Measurements from ENCODE around the gene B3GAT3. TPM values are rescaled to one million over a fixed set of nuclear protein-coding genes. Genes with fewer than 3 reads are reported as not detected.
A peak's percentile ranks its signal among the peaks of the same experiment; 100 is the strongest.

The B3GAT3 gene
- total and polyA plus RNA-seq, 10 of the 15 experiments (the other 5 are each of a cell fraction or from before 2014, with no cell fraction given) = 0.31 to 52.7 (median 29.8) TPM

DNA sequence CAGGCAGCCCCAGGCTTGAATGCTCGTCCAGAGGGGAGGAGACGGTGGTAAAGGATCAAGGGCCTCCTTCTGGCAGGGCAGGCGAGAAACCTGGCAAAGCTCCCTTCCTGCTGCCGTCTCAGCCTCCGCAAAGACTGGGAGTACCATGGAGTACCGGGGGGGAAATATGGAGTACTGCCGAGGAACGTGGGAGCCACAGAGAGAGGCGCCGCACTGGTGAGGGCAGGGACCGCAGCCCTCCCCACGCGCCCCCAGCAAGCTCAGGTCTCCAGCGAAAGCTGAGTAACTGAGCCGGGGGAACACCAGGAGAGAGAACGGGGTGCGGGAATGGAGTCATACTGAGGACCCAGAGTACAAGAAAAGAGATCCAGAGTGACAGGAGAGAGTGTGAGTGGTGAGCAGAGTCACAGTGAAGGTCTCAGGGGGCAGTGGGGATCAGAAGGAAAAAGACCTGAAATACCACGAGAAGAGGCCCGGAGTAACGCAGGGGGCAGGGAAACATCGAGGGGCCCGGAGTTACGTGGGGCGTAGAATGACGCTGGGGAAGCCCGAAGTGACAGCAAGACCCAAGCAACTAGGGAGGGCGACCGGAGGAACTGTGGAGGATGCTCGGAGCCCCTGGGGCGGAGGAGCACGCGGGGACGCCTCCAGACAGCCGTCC lies 10.0 kb downstream of the B3GAT3 start (continued):
- TF ChIP-seq, protein P1, sequence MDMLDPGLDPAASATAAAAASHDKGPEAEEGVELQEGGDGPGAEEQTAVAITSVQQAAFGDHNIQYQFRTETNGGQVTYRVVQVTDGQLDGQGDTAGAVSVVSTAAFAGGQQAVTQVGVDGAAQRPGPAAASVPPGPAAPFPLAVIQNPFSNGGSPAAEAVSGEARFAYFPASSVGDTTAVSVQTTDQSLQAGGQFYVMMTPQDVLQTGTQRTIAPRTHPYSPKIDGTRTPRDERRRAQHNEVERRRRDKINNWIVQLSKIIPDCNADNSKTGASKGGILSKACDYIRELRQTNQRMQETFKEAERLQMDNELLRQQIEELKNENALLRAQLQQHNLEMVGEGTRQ (IDR thresholded peaks at IDR 0.05; ENCODE audit: borderline replicate concordance, low read depth, low read length) = no peak
- TF ChIP-seq FOXK2 (IDR thresholded peaks at IDR 0.05) (no peak), RELA (IDR thresholded peaks at IDR 0.05; ENCODE audit: borderline replicate concordance, partially characterized antibody) (no peak), CHD2 (IDR thresholded peaks at IDR 0.05; ENCODE audit: borderline replicate concordance, low read depth, low read length) (peak; percentile 55; the same call in 1 of the 2 replicates), MYC (IDR thresholded peaks at IDR 0.05; ENCODE audit: insufficient read depth, insufficient read length, insufficient replicate concordance, low read length, severe bottlenecking) (no peak), MEF2B (IDR thresholded peaks at IDR 0.05; ENCODE audit: partially characterized antibody, poor library complexity, severe bottlenecking) (peak; percentile 35), CHD1 (IDR thresholded peaks at IDR 0.05; ENCODE audit: low read depth, low read length) (0 out of 2 replicates have a peak, but pooled peaks have one; percentile 49), HDAC2 (IDR thresholded peaks at IDR 0.05) (no peak), NBN (IDR thresholded peaks at IDR 0.05) (peak; percentile 74; the same call in 1 of the 2 replicates), ZNF217 (IDR thresholded peaks at IDR 0.05) (no peak), STAT1 (conservative IDR thresholded peaks at IDR 0.05) (no peak), ZNF384 (IDR thresholded peaks at IDR 0.05; ENCODE audit: borderline replicate concordance, low read depth, low read length) (no peak), MYB (IDR thresholded peaks at IDR 0.05; ENCODE audit: borderline replicate concordance, low read depth, low read length) (no peak), POU2F2 (IDR thresholded peaks at IDR 0.05; ENCODE audit: borderline replicate concordance, low read depth, low read length) (no peak), SREBF1 (IDR thresholded peaks at IDR 0.05; ENCODE audit: low read length) (no peak), TBL1XR1 (IDR thresholded peaks at IDR 0.05; ENCODE audit: low read depth, low read length) (no peak)
- TF ChIP-seq, protein P2, sequence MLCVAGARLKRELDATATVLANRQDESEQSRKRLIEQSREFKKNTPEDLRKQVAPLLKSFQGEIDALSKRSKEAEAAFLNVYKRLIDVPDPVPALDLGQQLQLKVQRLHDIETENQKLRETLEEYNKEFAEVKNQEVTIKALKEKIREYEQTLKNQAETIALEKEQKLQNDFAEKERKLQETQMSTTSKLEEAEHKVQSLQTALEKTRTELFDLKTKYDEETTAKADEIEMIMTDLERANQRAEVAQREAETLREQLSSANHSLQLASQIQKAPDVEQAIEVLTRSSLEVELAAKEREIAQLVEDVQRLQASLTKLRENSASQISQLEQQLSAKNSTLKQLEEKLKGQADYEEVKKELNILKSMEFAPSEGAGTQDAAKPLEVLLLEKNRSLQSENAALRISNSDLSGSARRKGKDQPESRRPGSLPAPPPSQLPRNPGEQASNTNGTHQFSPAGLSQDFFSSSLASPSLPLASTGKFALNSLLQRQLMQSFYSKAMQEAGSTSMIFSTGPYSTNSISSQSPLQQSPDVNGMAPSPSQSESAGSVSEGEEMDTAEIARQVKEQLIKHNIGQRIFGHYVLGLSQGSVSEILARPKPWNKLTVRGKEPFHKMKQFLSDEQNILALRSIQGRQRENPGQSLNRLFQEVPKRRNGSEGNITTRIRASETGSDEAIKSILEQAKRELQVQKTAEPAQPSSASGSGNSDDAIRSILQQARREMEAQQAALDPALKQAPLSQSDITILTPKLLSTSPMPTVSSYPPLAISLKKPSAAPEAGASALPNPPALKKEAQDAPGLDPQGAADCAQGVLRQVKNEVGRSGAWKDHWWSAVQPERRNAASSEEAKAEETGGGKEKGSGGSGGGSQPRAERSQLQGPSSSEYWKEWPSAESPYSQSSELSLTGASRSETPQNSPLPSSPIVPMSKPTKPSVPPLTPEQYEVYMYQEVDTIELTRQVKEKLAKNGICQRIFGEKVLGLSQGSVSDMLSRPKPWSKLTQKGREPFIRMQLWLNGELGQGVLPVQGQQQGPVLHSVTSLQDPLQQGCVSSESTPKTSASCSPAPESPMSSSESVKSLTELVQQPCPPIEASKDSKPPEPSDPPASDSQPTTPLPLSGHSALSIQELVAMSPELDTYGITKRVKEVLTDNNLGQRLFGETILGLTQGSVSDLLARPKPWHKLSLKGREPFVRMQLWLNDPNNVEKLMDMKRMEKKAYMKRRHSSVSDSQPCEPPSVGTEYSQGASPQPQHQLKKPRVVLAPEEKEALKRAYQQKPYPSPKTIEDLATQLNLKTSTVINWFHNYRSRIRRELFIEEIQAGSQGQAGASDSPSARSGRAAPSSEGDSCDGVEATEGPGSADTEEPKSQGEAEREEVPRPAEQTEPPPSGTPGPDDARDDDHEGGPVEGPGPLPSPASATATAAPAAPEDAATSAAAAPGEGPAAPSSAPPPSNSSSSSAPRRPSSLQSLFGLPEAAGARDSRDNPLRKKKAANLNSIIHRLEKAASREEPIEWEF (IDR thresholded peaks at IDR 0.05; ENCODE audit: insufficient replicate concordance, low read depth, low read length) = no peak
- TF ChIP-seq, protein P3, sequence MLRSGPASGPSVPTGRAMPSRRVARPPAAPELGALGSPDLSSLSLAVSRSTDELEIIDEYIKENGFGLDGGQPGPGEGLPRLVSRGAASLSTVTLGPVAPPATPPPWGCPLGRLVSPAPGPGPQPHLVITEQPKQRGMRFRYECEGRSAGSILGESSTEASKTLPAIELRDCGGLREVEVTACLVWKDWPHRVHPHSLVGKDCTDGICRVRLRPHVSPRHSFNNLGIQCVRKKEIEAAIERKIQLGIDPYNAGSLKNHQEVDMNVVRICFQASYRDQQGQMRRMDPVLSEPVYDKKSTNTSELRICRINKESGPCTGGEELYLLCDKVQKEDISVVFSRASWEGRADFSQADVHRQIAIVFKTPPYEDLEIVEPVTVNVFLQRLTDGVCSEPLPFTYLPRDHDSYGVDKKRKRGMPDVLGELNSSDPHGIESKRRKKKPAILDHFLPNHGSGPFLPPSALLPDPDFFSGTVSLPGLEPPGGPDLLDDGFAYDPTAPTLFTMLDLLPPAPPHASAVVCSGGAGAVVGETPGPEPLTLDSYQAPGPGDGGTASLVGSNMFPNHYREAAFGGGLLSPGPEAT (IDR thresholded peaks at IDR 0.05; ENCODE audit: low read depth) = peak; percentile 43; the same call in 1 of the 2 replicates
- TF ChIP-seq, protein P4, sequence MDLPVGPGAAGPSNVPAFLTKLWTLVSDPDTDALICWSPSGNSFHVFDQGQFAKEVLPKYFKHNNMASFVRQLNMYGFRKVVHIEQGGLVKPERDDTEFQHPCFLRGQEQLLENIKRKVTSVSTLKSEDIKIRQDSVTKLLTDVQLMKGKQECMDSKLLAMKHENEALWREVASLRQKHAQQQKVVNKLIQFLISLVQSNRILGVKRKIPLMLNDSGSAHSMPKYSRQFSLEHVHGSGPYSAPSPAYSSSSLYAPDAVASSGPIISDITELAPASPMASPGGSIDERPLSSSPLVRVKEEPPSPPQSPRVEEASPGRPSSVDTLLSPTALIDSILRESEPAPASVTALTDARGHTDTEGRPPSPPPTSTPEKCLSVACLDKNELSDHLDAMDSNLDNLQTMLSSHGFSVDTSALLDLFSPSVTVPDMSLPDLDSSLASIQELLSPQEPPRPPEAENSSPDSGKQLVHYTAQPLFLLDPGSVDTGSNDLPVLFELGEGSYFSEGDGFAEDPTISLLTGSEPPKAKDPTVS (IDR thresholded peaks at IDR 0.05; ENCODE audit: low read depth, low read length) = no peak
- TF ChIP-seq, protein P5, sequence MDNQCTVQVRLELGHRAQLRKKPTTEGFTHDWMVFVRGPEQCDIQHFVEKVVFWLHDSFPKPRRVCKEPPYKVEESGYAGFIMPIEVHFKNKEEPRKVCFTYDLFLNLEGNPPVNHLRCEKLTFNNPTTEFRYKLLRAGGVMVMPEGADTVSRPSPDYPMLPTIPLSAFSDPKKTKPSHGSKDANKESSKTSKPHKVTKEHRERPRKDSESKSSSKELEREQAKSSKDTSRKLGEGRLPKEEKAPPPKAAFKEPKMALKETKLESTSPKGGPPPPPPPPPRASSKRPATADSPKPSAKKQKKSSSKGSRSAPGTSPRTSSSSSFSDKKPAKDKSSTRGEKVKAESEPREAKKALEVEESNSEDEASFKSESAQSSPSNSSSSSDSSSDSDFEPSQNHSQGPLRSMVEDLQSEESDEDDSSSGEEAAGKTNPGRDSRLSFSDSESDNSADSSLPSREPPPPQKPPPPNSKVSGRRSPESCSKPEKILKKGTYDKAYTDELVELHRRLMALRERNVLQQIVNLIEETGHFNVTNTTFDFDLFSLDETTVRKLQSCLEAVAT (IDR thresholded peaks at IDR 0.05) = peak; percentile 73
